GM23338 (cell line): ENCODE results near the gene RHOB. TPM values are rescaled to one million over a fixed set of nuclear protein-coding genes. Genes with fewer than 3 reads are reported as not detected.

Experiments
- ATAC-seq: fragments of 200-7000 bp; cut with Tn5 transposase; 3 replicates; pipeline ENCODE4 v1.9.1; 2020
- DNase-seq: peaks from one replicate; pipeline ENCODE4 v3.0.0-alpha.2; 2015; ENCODE audit warnings: low spot score
- H2AFZ ChIP-seq: fragments of 200-600 bp; sonication (generic); 2 replicates; pipeline ENCODE4 v1.8.0; 2016; ENCODE audit warnings: antibody characterized with exemption, mild to moderate bottlenecking, moderate library complexity
- H3F3A ChIP-seq: fragments of 200-600 bp; sonication (generic); replicated peaks from 2 replicates; pipeline ENCODE4 v1.8.0; 2017; ENCODE audit warnings: antibody characterized with exemption, mixed run types, low read depth
- H3K27ac ChIP-seq: fragments of 200-600 bp; sonication (generic); 2 replicates; pipeline ENCODE4 v1.6.1; 2016; ENCODE audit warnings: low read depth
- H3K27me3 ChIP-seq: fragments of 200-600 bp; sonication (generic); 2 replicates; pipeline ENCODE4 v1.8.0; 2016; ENCODE audit warnings: mild to moderate bottlenecking, mixed run types, moderate library complexity; ENCODE audit not compliant: insufficient read depth
- H3K36me3 ChIP-seq: fragments of 200-600 bp; sonication (generic); 2 replicates; pipeline ENCODE4 v1.8.0; 2016; ENCODE audit warnings: mild to moderate bottlenecking; ENCODE audit not compliant: insufficient read depth
- H3K4me1 ChIP-seq: fragments of 200-600 bp; sonication (generic); 2 replicates; pipeline ENCODE4 v1.8.0; 2016; ENCODE audit warnings: mild to moderate bottlenecking, moderate library complexity; ENCODE audit not compliant: insufficient read depth
- H3K4me2 ChIP-seq: fragments of 200-600 bp; sonication (generic); 2 replicates; pipeline ENCODE4 v1.7.1; 2017; ENCODE audit warnings: mixed run types
- H3K4me3 ChIP-seq: fragments of 200-600 bp; sonication (generic); 2 replicates; pipeline ENCODE4 v1.6.1; 2016; ENCODE audit warnings: mixed run types
- H3K79me2 ChIP-seq: fragments of 200-600 bp; sonication (generic); replicated peaks from 2 replicates; pipeline ENCODE4 v1.8.0; 2017; ENCODE audit warnings: mild to moderate bottlenecking; ENCODE audit not compliant: insufficient read depth
- H3K9me2 ChIP-seq: fragments of 200-600 bp; sonication (generic); 2 replicates; pipeline ENCODE4 v1.8.0; 2017; ENCODE audit not compliant: insufficient read depth
- H4K20me1 ChIP-seq: fragments of 200-600 bp; sonication (generic); replicated peaks from 2 replicates; pipeline ENCODE4 v1.8.0; 2017; ENCODE audit warnings: mild to moderate bottlenecking; ENCODE audit not compliant: insufficient read depth
- H3K27ac Mint-ChIP-seq: 2 replicates; pipeline ENCODE4 v1.8.0; 2020; ENCODE audit warnings: inconsistent platforms, mild to moderate bottlenecking, moderate library complexity, mixed read lengths
- H3K27me3 Mint-ChIP-seq: 3 replicates; pipeline ENCODE4 v1.8.0; 2022; ENCODE audit warnings: low read depth, mild to moderate bottlenecking, moderate library complexity, mixed read lengths, inconsistent platforms; ENCODE audit not compliant: insufficient read depth, poor library complexity
- H3K36me3 Mint-ChIP-seq: 3 replicates; pipeline ENCODE4 v1.8.0; 2021; ENCODE audit warnings: low read depth, mild to moderate bottlenecking, inconsistent platforms, moderate library complexity, mixed read lengths
- H3K4me1 Mint-ChIP-seq: 3 replicates; pipeline ENCODE4 v1.8.0; 2020; ENCODE audit warnings: mild to moderate bottlenecking, inconsistent platforms, mixed read lengths
- H3K4me3 Mint-ChIP-seq: 3 replicates; pipeline ENCODE4 v1.8.0; 2021; ENCODE audit warnings: moderate library complexity, mild to moderate bottlenecking, inconsistent platforms, mixed read lengths
- H3K9me3 Mint-ChIP-seq: 3 replicates; pipeline ENCODE4 v1.8.0; 2020; ENCODE audit warnings: moderate library complexity, mild to moderate bottlenecking, inconsistent platforms, mixed read lengths
- ETS1 ChIP-seq: IDR thresholded peaks from 2 replicates; pipeline ENCODE4 v1.6.1; 2016; ENCODE audit warnings: antibody characterized with exemption
- EZH2 ChIP-seq: fragments of 200-600 bp; sonication (generic); IDR thresholded peaks from one replicate; pipeline ENCODE4 v1.8.0; 2017; ENCODE audit warnings: antibody characterized with exemption, mild to moderate bottlenecking, low read depth; ENCODE audit not compliant: unreplicated experiment
- EZH2phosphoT487 ChIP-seq: fragments of 200-600 bp; sonication (generic); IDR thresholded peaks from one replicate; pipeline ENCODE4 v1.8.1; 2018; ENCODE audit warnings: antibody characterized with exemption; ENCODE audit not compliant: unreplicated experiment
- JUNB ChIP-seq: IDR thresholded peaks from one replicate; pipeline ENCODE4 v1.6.1; 2016; ENCODE audit warnings: antibody characterized with exemption; ENCODE audit not compliant: unreplicated experiment
- STAT1 ChIP-seq: IDR thresholded peaks from one replicate; pipeline ENCODE4 v1.6.1; 2016; ENCODE audit warnings: antibody characterized with exemption; ENCODE audit not compliant: unreplicated experiment
- ZNF331 ChIP-seq: fragments of 250-450 bp; sonication (Bioruptor Pico); IDR thresholded peaks from 2 replicates; pipeline ENCODE4 v1.5.0; 2020; ENCODE audit warnings: low read depth, mild to moderate bottlenecking, moderate library complexity
- polyA plus RNA-seq: library from polyadenylated mRNA; unstranded; fragments of >200 nt; fragmentation: Nextera tagmentation; extraction: Ambion mirVana; gene quantifications from 2 replicates; pipeline ENCODE4 v1.2.1, GENCODE V29; 2016
- total RNA-seq: library from RNA; depleted of rRNA; stranded (reverse); fragments of >200 nt; shearing (Covaris generic); gene quantifications from 2 replicates; pipeline ENCODE4 v1.2.3, GENCODE V29; 2014
- TF ChIP-seq, protein P1 (sequence below), 2 experiments: fragments of 200-600 bp in 1 of 2; sonication (generic) in 1 of 2; conservative IDR thresholded peaks; 2 replicates each; pipeline versions ENCODE4 v1.5.1 to v1.6.1; 2016 to 2017; ENCODE audit warnings: antibody characterized with exemption in 2 of 2, low read depth in 2 of 2, mild to moderate bottlenecking in 2 of 2, moderate library complexity in 1 of 2

The RHOB gene
- total and polyA plus RNA-seq, 2 experiments from 2014 or later = 6.6 to 26.9 TPM

GRCh38 chr2:20490300-20491181 is 43.7 kb downstream of the RHOB start:
- no peak for TF ChIP-seq JUNB
- no peak for TF ChIP-seq STAT1
- TF ChIP-seq EZH2phosphoT487 = no peak
- no peak for TF ChIP-seq EZH2
- TF ChIP-seq ETS1 = no peak
- TF ChIP-seq ZNF331 = no peak
- TF ChIP-seq, protein P1, sequence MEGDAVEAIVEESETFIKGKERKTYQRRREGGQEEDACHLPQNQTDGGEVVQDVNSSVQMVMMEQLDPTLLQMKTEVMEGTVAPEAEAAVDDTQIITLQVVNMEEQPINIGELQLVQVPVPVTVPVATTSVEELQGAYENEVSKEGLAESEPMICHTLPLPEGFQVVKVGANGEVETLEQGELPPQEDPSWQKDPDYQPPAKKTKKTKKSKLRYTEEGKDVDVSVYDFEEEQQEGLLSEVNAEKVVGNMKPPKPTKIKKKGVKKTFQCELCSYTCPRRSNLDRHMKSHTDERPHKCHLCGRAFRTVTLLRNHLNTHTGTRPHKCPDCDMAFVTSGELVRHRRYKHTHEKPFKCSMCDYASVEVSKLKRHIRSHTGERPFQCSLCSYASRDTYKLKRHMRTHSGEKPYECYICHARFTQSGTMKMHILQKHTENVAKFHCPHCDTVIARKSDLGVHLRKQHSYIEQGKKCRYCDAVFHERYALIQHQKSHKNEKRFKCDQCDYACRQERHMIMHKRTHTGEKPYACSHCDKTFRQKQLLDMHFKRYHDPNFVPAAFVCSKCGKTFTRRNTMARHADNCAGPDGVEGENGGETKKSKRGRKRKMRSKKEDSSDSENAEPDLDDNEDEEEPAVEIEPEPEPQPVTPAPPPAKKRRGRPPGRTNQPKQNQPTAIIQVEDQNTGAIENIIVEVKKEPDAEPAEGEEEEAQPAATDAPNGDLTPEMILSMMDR (conservative IDR thresholded peaks at IDR 0.05; ENCODE audit: low read depth in 2 of 2) = no peak
- Histone ChIP-seq H3K79me2 (no peaks in the 10 kb centered on the region), H3K4me2 (no peak overlapping the region), H3K4me1 (peaks cover 15% of the 10 kb centered on the region), H4K20me1 (no peaks in the 10 kb centered on the region), H2AFZ (no peak overlapping the region), H3F3A (no peaks in the 10 kb centered on the region), H3K4me3 (no peak overlapping the region), H3K27ac (no peak overlapping the region), H3K27me3 (no peaks in the 10 kb centered on the region), H3K36me3 (no peaks in the 10 kb centered on the region), H3K9me2 (no peaks in the 10 kb centered on the region)
- DNase-seq = no peak
- H3K27me3 Mint-ChIP-seq = peaks cover 12% of the 10 kb centered on the region
- no peak for ATAC-seq
- no peak overlapping the region for H3K4me3 Mint-ChIP-seq
- H3K9me3 Mint-ChIP-seq = no peaks in the 10 kb centered on the region; the same call in 2 of the 3 replicates
- H3K27ac Mint-ChIP-seq = no peak overlapping the region
- H3K4me1 Mint-ChIP-seq = peaks cover 37% of the 10 kb centered on the region
- no peaks in the 10 kb centered on the region for H3K36me3 Mint-ChIP-seq

DNA sequence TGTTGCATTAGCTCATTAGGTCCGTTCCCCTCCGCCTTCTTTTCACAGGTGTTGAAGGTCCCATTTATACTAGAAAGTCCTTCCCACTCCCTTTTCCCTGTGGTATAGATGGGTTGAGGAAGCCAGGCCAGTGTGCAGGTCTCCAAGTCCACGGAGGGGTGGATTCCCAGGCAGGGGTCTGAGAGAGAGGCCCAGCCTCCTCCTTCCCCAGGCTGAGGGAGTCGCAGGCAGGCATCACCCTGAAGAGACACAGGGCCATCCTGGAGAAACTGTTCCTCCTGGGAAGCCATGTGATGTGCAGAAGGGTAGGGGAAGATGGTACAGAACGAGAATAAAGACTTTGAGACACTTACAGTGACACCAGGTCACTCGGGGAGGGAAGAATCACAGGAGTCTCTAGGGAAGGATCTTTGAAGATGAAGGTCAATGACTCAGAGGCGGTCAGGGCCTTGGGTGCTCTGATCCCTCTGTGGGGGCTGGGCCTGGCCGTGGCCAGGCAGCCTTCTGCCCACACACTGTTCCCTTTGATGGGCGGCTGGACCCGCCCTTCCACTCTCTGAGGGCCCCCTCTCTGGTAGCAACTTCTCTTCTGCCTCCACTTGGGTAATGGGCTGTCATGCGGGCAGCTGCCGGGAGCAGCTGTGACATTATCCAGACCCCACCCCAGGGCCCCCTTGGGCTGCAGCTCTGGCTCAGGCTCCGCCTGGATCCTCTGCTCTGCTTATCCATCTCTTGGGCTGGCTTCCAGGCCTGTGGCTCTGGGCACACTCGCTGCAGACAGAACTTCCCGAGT is 45.1 kb downstream of the RHOB start:
- Histone ChIP-seq H3K27ac (no peak overlapping the region), H3K79me2 (no peaks in the 10 kb centered on the region), H4K20me1 (no peaks in the 10 kb centered on the region), H3K27me3 (no peaks in the 10 kb centered on the region), H3F3A (no peaks in the 10 kb centered on the region), H3K4me2 (no peak overlapping the region), H3K4me1 (peaks cover 14% of the 10 kb centered on the region), H3K4me3 (no peak overlapping the region), H2AFZ (no peak overlapping the region), H3K9me2 (no peaks in the 10 kb centered on the region), H3K36me3 (no peaks in the 10 kb centered on the region)
- Mint-ChIP-seq H3K27ac (no peak overlapping the region), H3K4me1 (peaks cover 42% of the 10 kb centered on the region), H3K9me3 (no peaks in the 10 kb centered on the region; the same call in 2 of the 3 replicates), H3K27me3 (peaks cover 15% of the 10 kb centered on the region), H3K4me3 (no peak overlapping the region), H3K36me3 (no peaks in the 10 kb centered on the region)
- ATAC-seq (no peak), DNase-seq (no peak)
- TF ChIP-seq, protein P1 (conservative IDR thresholded peaks at IDR 0.05; ENCODE audit: low read depth in 2 of 2) = no peak
- TF ChIP-seq STAT1 (no peak), ETS1 (no peak)
